Osteoblast (primary cell): ENCODE data around the gene POLA1. TPM values are rescaled to one million over a fixed set of nuclear protein-coding genes. Genes with fewer than 3 reads are reported as not detected.

Experiments
- DNase-seq: peaks from one replicate; pipeline ENCODE4 v3.0.0; 2011; ENCODE audit warnings: low spot score, mixed read lengths; ENCODE audit not compliant: insufficient read length; ENCODE audit errors: missing footprints
- H2AFZ ChIP-seq: 2 replicates; pipeline ENCODE4 v1.6.0; 2011; ENCODE audit warnings: mild to moderate bottlenecking, low read length
- H3K27ac ChIP-seq: 2 replicates; pipeline ENCODE4 v1.5.1; 2011; ENCODE audit warnings: mild to moderate bottlenecking, low read depth, low read length, moderate library complexity
- H3K27me3 ChIP-seq: 2 replicates; pipeline ENCODE4 v1.6.0; 2012; ENCODE audit warnings: mild to moderate bottlenecking, control low read depth, inconsistent platforms, low read length, moderate library complexity; ENCODE audit not compliant: insufficient read depth
- H3K36me3 ChIP-seq: 2 replicates; pipeline ENCODE4 v1.5.1; 2011; ENCODE audit warnings: mild to moderate bottlenecking, low read length, control low read depth, moderate library complexity; ENCODE audit not compliant: insufficient read depth
- H3K4me1 ChIP-seq: 2 replicates; pipeline ENCODE4 v1.5.1; 2011; ENCODE audit warnings: mild to moderate bottlenecking, low read length, control low read depth, moderate library complexity; ENCODE audit not compliant: insufficient read depth
- H3K4me2 ChIP-seq: 2 replicates; pipeline ENCODE4 v1.6.0; 2011; ENCODE audit warnings: mild to moderate bottlenecking, low read length; ENCODE audit not compliant: insufficient read depth
- H3K4me3 ChIP-seq: fragments of 200-600 bp; sonication (generic); 3 replicates; pipeline ENCODE4 v1.5.1; 2012; ENCODE audit warnings: mild to moderate bottlenecking, low read length, inconsistent platforms; ENCODE audit not compliant: insufficient read depth
- H3K79me2 ChIP-seq: 2 replicates; pipeline ENCODE4 v1.6.0; 2012; ENCODE audit warnings: mild to moderate bottlenecking, low read length, control low read depth, inconsistent platforms; ENCODE audit not compliant: insufficient read depth
- H3K9me3 ChIP-seq: 2 replicates; pipeline ENCODE4 v1.5.1; 2011; ENCODE audit warnings: low read depth, low read length, control low read depth
- H4K20me1 ChIP-seq: 2 replicates; pipeline ENCODE4 v1.6.0; 2012; ENCODE audit warnings: mild to moderate bottlenecking, low read length, control low read depth; ENCODE audit not compliant: insufficient read depth
- total RNA-seq: library from RNA; depleted of rRNA; stranded (reverse); fragments of >200 nt; gene quantifications from 2 replicates; pipeline ENCODE4 v1.2.3, GENCODE V29; 2012
- TF ChIP-seq, protein P1 (sequence below): IDR thresholded peaks from 2 replicates; pipeline ENCODE4 v1.5.1; 2011; ENCODE audit warnings: mild to moderate bottlenecking, low read depth, low read length, moderate library complexity; ENCODE audit errors: extremely low read depth

The POLA1 gene
- total RNA-seq, 1 donor: 11.9 TPM

DNA sequence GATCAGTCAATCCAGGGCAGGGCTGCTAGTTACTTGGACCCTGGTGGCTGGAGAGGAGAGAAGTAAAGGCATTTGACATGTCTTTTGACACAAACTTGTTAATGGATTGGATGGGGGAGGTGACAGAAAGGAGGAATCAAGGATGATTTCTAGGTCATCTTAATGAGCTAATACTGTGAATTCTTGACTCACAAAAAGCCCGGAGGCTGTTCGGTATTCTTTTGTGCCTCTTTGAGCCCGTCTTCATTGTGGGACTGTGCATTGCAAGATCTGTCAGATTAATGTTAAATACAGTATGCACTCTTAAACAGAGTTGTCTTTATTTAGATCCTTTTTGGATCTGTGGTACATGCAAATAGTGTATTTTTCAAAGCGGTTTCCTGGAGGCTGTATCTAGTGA, 25.1 kb downstream of the POLA1 start:
- Histone ChIP-seq H3K79me2 (no peaks in the 10 kb centered on the region), H3K9me3 (no peaks in the 10 kb centered on the region), H3K4me3 (no peak overlapping the region), H2AFZ (no peak overlapping the region), H3K36me3 (no peaks in the 10 kb centered on the region), H3K4me1 (no peaks in the 10 kb centered on the region), H3K4me2 (no peak overlapping the region), H4K20me1 (no peaks in the 10 kb centered on the region), H3K27ac (no peak overlapping the region), H3K27me3 (no peaks in the 10 kb centered on the region)
- no peak for DNase-seq
- TF ChIP-seq, protein P1, sequence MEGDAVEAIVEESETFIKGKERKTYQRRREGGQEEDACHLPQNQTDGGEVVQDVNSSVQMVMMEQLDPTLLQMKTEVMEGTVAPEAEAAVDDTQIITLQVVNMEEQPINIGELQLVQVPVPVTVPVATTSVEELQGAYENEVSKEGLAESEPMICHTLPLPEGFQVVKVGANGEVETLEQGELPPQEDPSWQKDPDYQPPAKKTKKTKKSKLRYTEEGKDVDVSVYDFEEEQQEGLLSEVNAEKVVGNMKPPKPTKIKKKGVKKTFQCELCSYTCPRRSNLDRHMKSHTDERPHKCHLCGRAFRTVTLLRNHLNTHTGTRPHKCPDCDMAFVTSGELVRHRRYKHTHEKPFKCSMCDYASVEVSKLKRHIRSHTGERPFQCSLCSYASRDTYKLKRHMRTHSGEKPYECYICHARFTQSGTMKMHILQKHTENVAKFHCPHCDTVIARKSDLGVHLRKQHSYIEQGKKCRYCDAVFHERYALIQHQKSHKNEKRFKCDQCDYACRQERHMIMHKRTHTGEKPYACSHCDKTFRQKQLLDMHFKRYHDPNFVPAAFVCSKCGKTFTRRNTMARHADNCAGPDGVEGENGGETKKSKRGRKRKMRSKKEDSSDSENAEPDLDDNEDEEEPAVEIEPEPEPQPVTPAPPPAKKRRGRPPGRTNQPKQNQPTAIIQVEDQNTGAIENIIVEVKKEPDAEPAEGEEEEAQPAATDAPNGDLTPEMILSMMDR: no peak

DNA sequence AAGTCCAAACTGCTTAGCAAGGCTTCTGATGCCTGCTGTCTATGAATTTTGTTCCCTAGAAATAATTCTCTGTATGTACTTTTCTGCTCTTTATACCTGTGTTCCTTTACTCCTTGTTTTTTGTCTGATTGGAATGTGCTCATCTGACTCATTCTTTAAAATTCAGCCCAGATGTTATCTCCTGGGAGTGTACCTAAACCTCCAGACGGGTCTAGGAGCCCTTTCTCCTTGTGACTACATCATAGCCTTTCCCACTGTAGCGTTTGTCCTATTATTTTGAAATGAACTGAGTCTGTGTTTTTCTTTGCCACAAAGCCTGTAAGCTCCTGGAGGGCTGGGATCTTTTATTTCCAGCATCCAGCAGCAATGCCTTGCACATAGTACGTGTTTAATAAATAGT, 26.3 kb downstream of the POLA1 start:
- Histone ChIP-seq H3K36me3 (no peaks in the 10 kb centered on the region), H3K79me2 (no peaks in the 10 kb centered on the region), H3K4me1 (no peaks in the 10 kb centered on the region), H4K20me1 (no peaks in the 10 kb centered on the region), H3K27ac (no peak overlapping the region), H3K4me2 (no peak overlapping the region), H3K27me3 (no peaks in the 10 kb centered on the region), H2AFZ (no peak overlapping the region), H3K4me3 (no peak overlapping the region), H3K9me3 (no peaks in the 10 kb centered on the region)
- no peak for DNase-seq
- TF ChIP-seq, protein P1: no peak

DNA sequence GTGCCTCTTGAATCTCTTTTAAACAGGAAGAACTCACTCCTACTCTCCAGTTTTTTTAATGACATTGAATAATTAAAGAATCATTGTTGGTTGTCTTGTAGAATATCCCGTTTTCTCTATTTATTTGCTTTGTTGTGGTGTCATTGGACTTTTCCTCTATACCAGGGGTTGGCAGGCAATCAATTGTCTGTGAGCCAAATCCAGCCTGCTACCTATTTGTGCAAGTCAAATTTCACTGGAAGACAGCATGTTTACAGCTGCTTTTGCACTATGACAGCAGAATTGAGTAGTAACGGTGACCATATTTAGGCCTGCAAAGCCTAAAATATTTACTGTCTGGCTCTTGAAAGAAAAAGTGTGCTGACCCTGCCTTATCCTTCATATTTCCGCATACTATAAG, 34.8 kb downstream of the POLA1 start:
- H3K27ac ChIP-seq: no peak overlapping the region
- no peak overlapping the region for H3K4me3 ChIP-seq
- DNase-seq: no peak
- H3K9me3 ChIP-seq: no peaks in the 10 kb centered on the region
- H3K4me2 ChIP-seq: no peak overlapping the region
- no peaks in the 10 kb centered on the region for H3K79me2 ChIP-seq
- H2AFZ ChIP-seq: no peak overlapping the region
- no peaks in the 10 kb centered on the region for H3K4me1 ChIP-seq
- H3K27me3 ChIP-seq: no peaks in the 10 kb centered on the region
- TF ChIP-seq, protein P1: no peak
- no peaks in the 10 kb centered on the region for H4K20me1 ChIP-seq
- H3K36me3 ChIP-seq: peaks cover 4% of the 10 kb centered on the region

DNA sequence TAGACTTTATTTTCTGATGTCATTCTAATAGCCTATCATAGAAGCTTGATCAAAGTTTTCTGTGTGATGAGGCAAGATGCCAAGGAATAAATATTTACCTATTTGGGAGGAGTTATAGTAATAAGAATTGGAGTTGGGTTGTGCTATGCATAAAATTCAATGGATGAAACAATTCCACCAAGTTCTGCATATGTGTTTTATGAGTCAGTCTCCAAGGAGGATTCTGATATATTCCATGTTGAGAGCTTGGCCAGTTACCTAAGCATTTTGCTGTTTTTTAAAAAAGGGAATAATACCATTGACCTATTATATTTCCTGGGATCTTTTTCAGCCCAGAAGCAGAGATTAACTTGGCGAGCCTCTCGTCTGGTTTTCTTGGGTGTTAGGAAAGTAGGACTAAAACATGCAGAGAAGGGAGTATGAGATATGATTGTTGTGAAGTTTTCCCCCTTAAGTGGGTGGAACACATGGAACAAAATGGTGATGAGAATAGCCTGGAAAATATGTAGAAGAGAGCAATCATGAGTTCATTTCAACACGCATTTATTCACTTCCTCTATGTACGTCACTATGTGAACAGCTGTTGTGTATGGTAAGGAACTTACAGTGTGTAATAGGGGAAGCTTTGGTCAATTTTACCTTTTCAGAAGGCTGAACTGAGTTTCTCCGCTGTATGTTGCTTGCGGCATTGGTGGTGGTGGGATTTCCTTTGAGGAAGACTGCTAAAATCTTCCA, 39.2 kb downstream of the POLA1 start:
- no peaks in the 10 kb centered on the region for H3K4me1 ChIP-seq
- peaks cover 7% of the 10 kb centered on the region for H3K36me3 ChIP-seq
- H3K27ac ChIP-seq: no peak overlapping the region
- no peaks in the 10 kb centered on the region for H3K79me2 ChIP-seq
- H4K20me1 ChIP-seq: no peaks in the 10 kb centered on the region
- no peaks in the 10 kb centered on the region for H3K9me3 ChIP-seq
- no peak overlapping the region for H3K4me3 ChIP-seq
- H2AFZ ChIP-seq: no peak overlapping the region
- no peaks in the 10 kb centered on the region for H3K27me3 ChIP-seq
- TF ChIP-seq, protein P1: no peak
- DNase-seq: no peak
- H3K4me2 ChIP-seq: no peak overlapping the region
